SK-N-SH (cell line): Measurements from ENCODE around the gene NOLC1. TPM values are rescaled to one million over a fixed set of nuclear protein-coding genes. Genes with fewer than 3 reads are reported as not detected.

Source experiments
- CTCF ChIA-PET: fragments of 300-600, 350-600 bp; formaldehyde crosslinking; extraction: SDS; loops from one replicate; lab custom pipeline; 2021; lab: Yijun Ruan, JAX
- POLR2A ChIA-PET: fragments of 350-600 bp; sonication (Branson Sonifier 250); formaldehyde crosslinking; extraction: SDS; loops from one replicate; lab custom pipeline; 2020; ENCODE audit warnings: antibody characterized with exemption, inconsistent platforms; lab: Yijun Ruan, JAX
- DNase-seq: peaks from one replicate; pipeline ENCODE4 v3.0.0; 2012
- H2AFZ ChIP-seq: fragments of 200-600 bp; sonication (generic); 2 replicates; pipeline ENCODE4 v1.8.1; 2016; ENCODE audit warnings: antibody characterized with exemption, mild to moderate bottlenecking, low read depth
- H3F3A ChIP-seq: fragments of 200-600 bp; sonication (generic); replicated peaks from 2 replicates; pipeline ENCODE3; 2016; ENCODE audit warnings: antibody characterized with exemption, mild to moderate bottlenecking; ENCODE audit not compliant: insufficient read depth
- H3K27ac ChIP-seq, 2 experiments: fragments of 200-500 bp in 1 of 2; fragments of 200-600 bp in 1 of 2; sonication (Bioruptor generic) in 1 of 2; sonication (generic), shearing (Covaris generic) in 1 of 2; 2 replicates each; pipeline versions ENCODE4 v1.5.1 to v1.6.1; 2014 to 2016; ENCODE audit warnings: low read depth in 2 of 2, inconsistent platforms in 1 of 2, low read length in 1 of 2, mild to moderate bottlenecking in 1 of 2, mixed read lengths in 1 of 2
- H3K27me3 ChIP-seq: fragments of 200-600 bp; sonication (generic), shearing (Covaris generic); 2 replicates; pipeline ENCODE4 v1.6.1; 2016; ENCODE audit warnings: mixed run types; ENCODE audit not compliant: insufficient read depth
- H3K36me3 ChIP-seq, 2 experiments: fragments of 200-500 bp in 1 of 2; fragments of 200-600 bp in 1 of 2; sonication (Bioruptor generic) in 1 of 2; sonication (generic) in 1 of 2; replicated peaks in 1 of 2; 2 replicates each; pipeline versions ENCODE3 to v1.5.1; 2014 to 2016; ENCODE audit warnings: low read length in 1 of 2, mild to moderate bottlenecking in 1 of 2; ENCODE audit not compliant: insufficient read depth in 2 of 2, control insufficient read depth in 1 of 2
- H3K4me1 ChIP-seq, 2 experiments: fragments of 200-500 bp in 1 of 2; fragments of 200-600 bp in 1 of 2; sonication (Bioruptor generic) in 1 of 2; sonication (generic), shearing (Covaris generic) in 1 of 2; 2 replicates each; pipeline versions ENCODE4 v1.5.1 to v1.6.1; 2014 to 2016; ENCODE audit warnings: low read depth in 1 of 2, low read length in 1 of 2, mixed run types in 1 of 2; ENCODE audit not compliant: insufficient read depth in 2 of 2, control insufficient read depth in 1 of 2
- H3K4me2 ChIP-seq: fragments of 200-600 bp; sonication (generic), shearing (Covaris generic); 2 replicates; pipeline ENCODE4 v1.6.1; 2017; ENCODE audit warnings: mixed run types
- H3K4me3 ChIP-seq, 2 experiments: fragments of 200-500 bp in 1 of 2; fragments of 200-600 bp in 1 of 2; sonication (Bioruptor generic) in 1 of 2; sonication (generic), shearing (Covaris generic) in 1 of 2; 2 replicates each; pipeline versions ENCODE4 v1.5.1 to v1.8.1; 2014 to 2016; ENCODE audit warnings: low read depth in 2 of 2, inconsistent platforms in 1 of 2, low read length in 1 of 2, mild to moderate bottlenecking in 1 of 2, mixed read lengths in 1 of 2, moderate library complexity in 1 of 2
- H3K79me2 ChIP-seq: fragments of 200-600 bp; sonication (generic); 2 replicates; pipeline ENCODE4 v1.8.1; 2017; ENCODE audit warnings: mild to moderate bottlenecking; ENCODE audit not compliant: insufficient read depth
- H3K9ac ChIP-seq: fragments of 200-600 bp; sonication (generic); 2 replicates; pipeline ENCODE4 v1.6.1; 2017; ENCODE audit warnings: mixed run types
- H3K9me2 ChIP-seq: fragments of 200-600 bp; sonication (generic); 2 replicates; pipeline ENCODE4 v1.6.1; 2017; ENCODE audit warnings: mixed run types
- H3K9me3 ChIP-seq: fragments of 200-600 bp; sonication (generic); 2 replicates; pipeline ENCODE4 v1.6.1; 2017; ENCODE audit warnings: mixed run types, mild to moderate bottlenecking, moderate library complexity
- H4K20me1 ChIP-seq: fragments of 200-600 bp; sonication (generic); 2 replicates; pipeline ENCODE4 v1.6.1; 2017; ENCODE audit warnings: mild to moderate bottlenecking, mixed run types; ENCODE audit not compliant: insufficient read depth
- CHD2 ChIP-seq: fragments of 150-350 bp; IDR thresholded peaks from 2 replicates; pipeline ENCODE4 v1.6.1; 2018; ENCODE audit warnings: low read length; ENCODE audit not compliant: partially characterized antibody
- EP300 ChIP-seq, 2 experiments: IDR thresholded peaks; 2 replicates each; pipeline versions ENCODE4 v1.4.0 to v1.6.1; 2012; ENCODE audit warnings: borderline replicate concordance in 1 of 2, low read depth in 1 of 2, low read length in 1 of 2
- EZH2phosphoT487 ChIP-seq: fragments of 200-600 bp; sonication (generic); IDR thresholded peaks from 2 replicates; pipeline ENCODE4 v1.6.1; 2017; ENCODE audit warnings: low read depth, mixed run types, mild to moderate bottlenecking, antibody characterized with exemption, moderate library complexity, borderline replicate concordance
- FOXJ3 ChIP-seq: sonication (generic); formaldehyde crosslinking; IDR thresholded peaks from 2 replicates; pipeline ENCODE4 v1.5.1; 2020; ENCODE audit warnings: mild to moderate bottlenecking, missing genetic modification reagents
- FOXM1 ChIP-seq: IDR thresholded peaks from 2 replicates; pipeline ENCODE4 v1.4.0; 2012; ENCODE audit warnings: low read depth, mild to moderate bottlenecking
- IRF3 ChIP-seq: fragments of 150-350 bp; IDR thresholded peaks from 2 replicates; pipeline ENCODE4 v1.6.1; 2016; ENCODE audit warnings: mild to moderate bottlenecking, low read depth, low read length
- MAX ChIP-seq: IDR thresholded peaks from 2 replicates; pipeline ENCODE4 v1.4.0; 2012; ENCODE audit warnings: low read depth
- MXI1 ChIP-seq: IDR thresholded peaks from 2 replicates; pipeline ENCODE4 v1.6.1; 2012; ENCODE audit warnings: mild to moderate bottlenecking, low read depth, low read length, improper control_type of control experiment
- NFIC ChIP-seq: IDR thresholded peaks from 2 replicates; pipeline ENCODE4 v1.4.0; 2012; ENCODE audit warnings: borderline replicate concordance
- PBX3 ChIP-seq: IDR thresholded peaks from 2 replicates; pipeline ENCODE4; 2012
- POLR2AphosphoS5 ChIP-seq: IDR thresholded peaks from 2 replicates; pipeline ENCODE4 v1.6.1; 2012; ENCODE audit warnings: low read depth, low read length
- TEAD4 ChIP-seq: IDR thresholded peaks from 2 replicates; pipeline ENCODE4 v1.4.0; 2012; ENCODE audit warnings: mild to moderate bottlenecking, borderline replicate concordance; ENCODE audit not compliant: insufficient read depth
- USF2 ChIP-seq: fragments of 150-350 bp; IDR thresholded peaks from 2 replicates; pipeline ENCODE4 v1.6.1; 2017; ENCODE audit warnings: antibody characterized with exemption, low read length, low read depth, borderline replicate concordance
- WGBS: methylation state at CpG from one replicate; pipeline ENCODE4 v1.1.6; 2017; ENCODE audit warnings: low lambda C conversion rate; 5-methylcytosine and 5-hydroxymethylcytosine counted together
- polyA plus RNA-seq, 3 experiments: library from polyadenylated mRNA; depleted of rRNA; stranded (reverse); fragments of >200 nt; gene quantifications; 2 replicates each; pipeline ENCODE4 v1.2.3, GENCODE V29; 2012

The NOLC1 gene
- polyA plus RNA-seq, 1 of the 3 experiments (the other 2 are of a cell fraction) = 71.8 TPM

- peaks cover 57% of the 10 kb centered on the region for H4K20me1 ChIP-seq
- 92% methylated on average over 24 of the region's 24 CpGs for WGBS
- peaks cover 5 to 14% of the 10 kb centered on the region in 2 experiments; a peak in 3 of 4 replicates for H3K4me1 ChIP-seq
- peaks cover 34% of the 10 kb centered on the region for H3K79me2 ChIP-seq
- H3K4me2 ChIP-seq = no peak overlapping the region
- H2AFZ ChIP-seq = no peak overlapping the region
- H3K27me3 ChIP-seq = no peaks in the 10 kb centered on the region
- no peaks in the 10 kb centered on the region for H3K9me3 ChIP-seq
- peaks cover 42 to 58% of the 10 kb centered on the region in 2 experiments for H3K36me3 ChIP-seq
- no peak overlapping the region for H3K9ac ChIP-seq
- H3K27ac ChIP-seq = no peak overlapping the region
- peaks cover 4% of the 10 kb centered on the region for H3F3A ChIP-seq
- H3K9me2 ChIP-seq = no peaks in the 10 kb centered on the region
- POLR2A ChIA-PET = no interaction called here
- no peak for DNase-seq
- TF ChIP-seq TEAD4 = no peak
- no peak for TF ChIP-seq USF2
- no peak for TF ChIP-seq MXI1
- no peak for TF ChIP-seq MAX
- no peak for TF ChIP-seq NFIC
- TF ChIP-seq EP300 (IDR thresholded peaks at IDR 0.05; ENCODE audit: borderline replicate concordance in 1 of 2, low read depth in 1 of 2, low read length in 1 of 2) = no peak
- no peak for TF ChIP-seq EZH2phosphoT487
- no peak for TF ChIP-seq FOXJ3 (CRISPR knock-in tag)
- TF ChIP-seq PBX3 = no peak
- no peak for TF ChIP-seq IRF3
- TF ChIP-seq CHD2 = no peak
- no peak for TF ChIP-seq POLR2AphosphoS5
- TF ChIP-seq FOXM1 = no peak
- CTCF ChIA-PET = interaction anchor here (1.4 to 1.6 kb wide), 2 partner anchors 37 to 121 kb away, joined by 3 read pairs; no protein-coding TSS in a partner anchor
- no peak overlapping the region for H3K4me3 ChIP-seq
Observed at GRCh38 chr10:102109166-102110116, 42.7 kb upstream of the NOLC1 start.
